Measurements from ENCODE around the gene RBPJ. TPM values are rescaled to one million over a fixed set of nuclear protein-coding genes. Genes with fewer than 3 reads are reported as not detected.
"Not testable (repeated sequence)": the region's sequence is repeated elsewhere in the genome, so short reads cannot be mapped to it uniquely, and the experiment has no call there.

Gene RBPJ
- polyA plus RNA-seq, 1 donor, result 69.8 TPM

DNA sequence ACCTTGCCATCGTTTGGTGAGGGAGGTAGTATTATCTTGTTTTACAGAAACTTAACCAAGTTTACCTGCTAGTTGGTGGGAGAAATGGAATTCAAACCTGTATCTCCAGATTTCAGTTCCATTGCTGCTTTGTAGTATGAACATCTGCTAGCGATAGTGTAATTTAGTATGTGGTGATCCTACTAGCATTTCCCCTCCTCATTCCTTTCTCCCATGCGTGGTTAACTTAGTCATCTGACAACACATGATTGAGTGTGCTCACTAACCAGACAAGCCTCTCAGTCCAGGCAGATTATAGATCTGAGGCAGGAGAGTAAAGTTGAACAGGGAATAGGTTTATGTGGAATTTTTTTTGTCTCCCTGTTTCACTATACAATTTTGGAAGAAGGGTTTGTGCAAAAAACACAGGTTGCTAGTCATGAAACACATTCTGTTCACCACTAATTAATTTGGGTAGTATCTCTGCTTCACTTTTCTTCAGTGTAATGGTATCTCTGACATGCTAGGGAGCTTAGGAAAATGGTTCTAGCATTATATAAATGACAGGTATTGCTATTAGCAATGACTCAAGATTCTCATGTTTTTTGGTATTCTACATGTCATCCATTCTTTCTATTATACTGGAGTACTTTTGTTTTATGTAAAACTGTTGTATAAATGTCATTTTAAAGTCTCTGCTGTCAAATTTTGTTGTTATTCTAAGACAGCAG is 21.7 kb downstream of the RBPJ start:
- no peak for DNase-seq (ENCODE audit: low read depth)

GRCh38 chr4:26343038-26343398 is 22.2 kb downstream of the RBPJ start:
- DNase-seq (ENCODE audit: low read depth), result no peak

DNA sequence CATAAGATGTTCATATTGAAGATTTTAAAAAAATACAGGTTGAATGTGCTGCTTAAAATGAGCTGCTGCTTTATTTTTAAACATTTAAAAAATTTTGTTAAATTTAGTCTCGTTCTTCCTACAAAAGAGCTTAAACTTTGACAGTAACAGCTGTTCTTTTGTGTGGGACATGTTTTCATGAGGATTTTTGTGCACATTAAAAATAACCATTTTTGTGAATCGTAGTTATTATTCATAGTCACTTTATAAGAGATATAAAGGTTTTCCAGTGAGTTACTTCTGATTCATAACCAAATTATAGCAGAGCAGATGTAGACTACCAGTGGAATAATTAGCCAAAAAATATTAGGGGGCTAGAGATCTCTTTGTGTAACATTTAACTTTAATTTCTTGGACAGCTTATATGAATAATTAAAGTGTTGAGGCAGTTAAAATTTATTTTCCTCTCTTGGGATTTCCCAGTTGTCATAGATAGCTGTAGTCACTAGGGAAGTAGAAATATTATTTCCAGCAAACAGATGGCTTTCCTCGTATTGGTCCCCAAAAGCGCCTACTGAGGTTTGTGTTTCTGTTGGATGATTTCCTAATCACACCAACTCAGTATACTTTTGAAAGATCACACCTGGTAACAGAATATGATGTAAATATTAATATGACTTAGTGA is 24.2 kb downstream of the RBPJ start:
- no peak for DNase-seq (ENCODE audit: low read depth)

DNA sequence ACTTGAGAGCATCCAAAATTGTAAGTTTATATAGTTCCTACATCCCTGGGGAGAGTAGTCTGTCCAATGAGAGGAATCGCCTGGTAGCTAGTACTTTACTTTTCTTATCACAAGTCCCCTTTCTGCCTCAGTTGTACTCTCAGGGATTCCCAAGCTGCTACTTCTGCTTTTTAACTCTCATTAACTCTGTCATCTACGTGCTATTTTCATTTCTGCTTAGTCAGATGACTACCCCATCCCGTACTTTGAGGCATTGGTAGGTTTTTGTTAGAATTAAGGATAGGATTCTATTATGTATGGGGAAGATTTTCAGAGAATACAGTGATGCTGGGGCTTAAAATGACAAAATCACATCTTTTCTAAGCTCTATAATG is 24.7 kb downstream of the RBPJ start:
- no peak for DNase-seq (ENCODE audit: low read depth)

DNA sequence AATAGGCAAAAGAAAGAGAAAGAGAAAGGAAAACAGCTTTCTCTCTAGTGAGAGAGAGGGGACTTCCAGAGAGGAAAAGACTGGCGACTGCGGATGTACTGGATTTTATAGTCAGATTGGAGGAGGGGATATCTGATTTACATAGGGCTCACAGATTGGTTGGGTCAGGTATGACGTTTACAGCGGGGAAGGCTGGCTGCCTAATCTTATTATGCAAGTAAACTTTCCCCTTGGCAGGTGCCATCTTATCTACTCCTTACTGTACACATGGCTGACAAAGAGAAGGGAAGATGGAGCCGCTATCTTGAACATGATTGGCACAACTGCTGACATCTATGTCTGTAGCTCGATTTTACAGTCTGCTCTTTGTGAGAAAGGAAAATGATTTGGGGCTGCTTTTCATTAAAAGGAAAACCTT is 25.4 kb downstream of the RBPJ start:
- no peak for DNase-seq (ENCODE audit: low read depth)

DNA sequence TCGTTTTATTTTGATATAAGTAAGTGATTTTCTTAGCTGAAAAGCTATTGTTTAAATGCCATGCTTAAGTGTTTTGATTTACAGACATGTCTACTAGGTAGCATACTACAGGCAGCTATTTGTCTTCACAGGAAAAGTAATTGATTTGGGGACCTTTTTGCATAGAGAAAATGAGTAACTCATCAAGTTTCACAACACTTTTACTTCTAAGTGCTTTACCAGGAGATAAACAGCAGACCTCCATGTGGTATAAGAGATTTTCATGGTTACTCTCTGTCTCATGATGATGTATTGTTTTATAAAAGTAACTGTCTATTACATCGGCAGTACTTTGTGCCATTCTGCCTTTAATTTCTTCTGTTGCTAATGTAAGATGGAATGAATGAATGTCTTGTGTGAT is 28.7 kb downstream of the RBPJ start:
- no peak for DNase-seq (ENCODE audit: low read depth)

- no peak for DNase-seq (ENCODE audit: low read depth)
These were observed 30.9 kb downstream of the RBPJ start for GRCh38 chr4:26351685-26352084.

- DNase-seq (ENCODE audit: low read depth), result no peak
These were observed 33.7 kb downstream of the RBPJ start for GRCh38 chr4:26354491-26354890.

DNA sequence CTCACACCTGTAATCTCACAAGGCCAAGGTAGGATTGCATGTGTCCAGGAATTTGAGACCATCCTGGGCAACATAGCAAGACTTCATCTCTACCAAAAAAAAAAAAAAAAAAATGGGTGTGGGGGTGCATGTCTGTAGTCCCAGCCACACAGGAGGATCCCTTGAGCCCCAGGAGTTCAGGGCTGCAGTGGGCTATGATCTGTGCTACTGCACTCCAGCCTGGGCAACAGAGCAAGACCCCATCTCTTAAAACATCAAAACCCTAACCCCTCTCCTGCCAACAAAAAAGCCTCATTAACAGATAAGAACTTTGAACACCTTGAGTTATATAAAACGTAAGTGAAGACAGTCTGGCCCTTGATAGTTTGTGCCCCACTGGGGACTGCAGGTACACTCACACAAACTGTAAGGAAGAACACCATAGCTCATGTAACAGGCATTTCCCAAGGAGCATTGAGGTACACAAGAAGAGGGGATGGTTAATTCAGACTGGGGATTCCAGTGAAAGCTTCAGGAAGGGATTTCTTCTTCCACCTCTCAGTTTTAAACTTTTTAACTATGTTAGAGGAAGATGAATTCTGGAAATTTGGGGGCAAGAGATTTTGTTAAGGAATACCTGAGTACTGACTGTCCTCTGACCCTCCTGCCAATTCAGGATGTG is 34.7 kb downstream of the RBPJ start:
- DNase-seq (ENCODE audit: low read depth), result no peak

- DNase-seq (ENCODE audit: low read depth), result no peak
These were observed 35.3 kb downstream of the RBPJ start for GRCh38 chr4:26356081-26356501.

DNA sequence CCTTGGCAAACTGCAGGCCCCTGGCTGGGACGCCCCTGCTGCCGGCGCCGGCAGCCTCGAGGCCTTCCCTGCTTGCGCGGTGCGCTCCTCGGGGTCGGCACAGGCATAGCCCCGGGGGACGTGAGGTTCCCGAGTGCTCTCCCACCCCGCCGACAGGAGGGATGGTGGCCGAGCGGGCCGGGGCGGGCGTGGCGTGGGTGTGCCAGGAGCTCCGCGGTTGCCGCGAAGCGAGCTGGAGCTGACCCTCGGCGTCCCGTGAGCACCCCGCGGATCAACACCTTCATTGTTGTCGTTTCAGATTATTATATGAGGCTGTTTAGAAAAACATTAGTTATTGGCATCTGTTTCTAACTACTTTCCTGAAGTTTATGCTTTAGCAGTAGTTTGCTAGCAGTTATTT is 38.7 kb downstream of the RBPJ start:
- not testable (repeated sequence) for DNase-seq (ENCODE audit: low read depth)

- no peak for DNase-seq (ENCODE audit: low read depth)
These were observed 39.5 kb downstream of the RBPJ start for GRCh38 chr4:26360273-26360672.

GRCh38 chr4:26360864-26361263 is 40.0 kb downstream of the RBPJ start:
- DNase-seq (ENCODE audit: low read depth), result no peak

- DNase-seq (ENCODE audit: low read depth), result no peak
These were observed 40.5 kb downstream of the RBPJ start for GRCh38 chr4:26361297-26361696.

DNA sequence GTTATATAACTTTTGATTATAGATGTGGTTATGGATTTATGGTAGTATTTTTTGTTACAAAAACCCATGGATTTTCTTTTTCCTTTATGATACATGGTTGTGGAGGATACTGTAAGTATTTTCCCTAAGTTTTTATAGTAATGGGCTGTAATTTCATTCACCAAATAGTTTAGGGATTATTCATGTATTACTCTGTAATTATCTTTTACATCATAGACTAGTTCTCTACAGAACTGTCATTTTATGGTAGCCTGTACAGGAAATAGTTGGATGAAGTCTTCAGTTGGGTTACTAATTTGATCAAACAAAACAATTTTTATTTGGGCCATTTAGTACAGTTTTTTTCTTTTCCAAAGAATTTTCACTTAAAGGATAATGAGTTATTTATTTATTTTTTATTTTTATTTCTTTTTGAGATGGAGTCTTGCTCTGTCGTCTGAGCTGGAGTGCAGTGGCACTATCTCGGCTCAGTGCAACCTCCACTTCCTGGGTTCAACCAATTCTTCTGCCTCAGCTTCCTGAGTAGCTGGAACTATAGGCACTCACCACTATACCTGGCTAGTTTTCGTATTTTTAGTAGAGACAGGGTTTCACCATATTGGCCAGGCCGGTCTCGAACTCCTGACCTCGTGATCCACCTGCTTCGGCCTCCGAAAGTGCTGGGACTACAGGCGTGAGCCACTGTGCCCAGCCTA is 42.1 kb downstream of the RBPJ start:
- DNase-seq (ENCODE audit: low read depth), result no peak

DNA sequence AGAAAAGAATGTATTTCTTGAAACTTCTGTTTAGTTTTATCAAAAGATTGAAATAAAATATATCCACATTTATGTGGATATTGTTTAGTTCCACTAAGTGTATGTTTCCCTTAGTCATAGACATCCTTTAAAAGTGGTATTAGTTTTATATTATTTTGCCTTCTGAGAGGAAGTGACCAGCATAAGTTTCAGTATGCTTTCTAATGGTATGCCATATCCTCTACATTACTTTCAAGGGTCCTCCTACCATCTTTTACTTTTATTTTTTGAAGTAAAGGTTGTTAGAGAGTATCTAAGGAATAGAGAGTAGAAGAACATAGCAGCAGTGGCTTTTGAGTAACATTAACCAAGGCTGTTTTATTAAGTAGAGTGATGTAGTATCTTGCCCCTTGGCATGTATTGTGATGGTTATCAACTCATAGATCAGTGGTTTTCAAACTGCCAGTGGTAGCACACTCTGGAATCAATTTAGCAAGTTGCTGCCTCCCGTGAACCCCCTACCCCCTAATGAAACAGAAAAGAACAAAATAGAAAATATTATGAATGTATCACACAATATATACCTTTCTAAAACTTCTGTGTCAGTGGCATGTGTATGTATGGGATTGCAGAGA is 44.8 kb downstream of the RBPJ start:
- DNase-seq (ENCODE audit: low read depth), result no peak

- no peak for DNase-seq (ENCODE audit: low read depth)
These were observed 47.0 kb downstream of the RBPJ start for GRCh38 chr4:26367811-26368210.

DNA sequence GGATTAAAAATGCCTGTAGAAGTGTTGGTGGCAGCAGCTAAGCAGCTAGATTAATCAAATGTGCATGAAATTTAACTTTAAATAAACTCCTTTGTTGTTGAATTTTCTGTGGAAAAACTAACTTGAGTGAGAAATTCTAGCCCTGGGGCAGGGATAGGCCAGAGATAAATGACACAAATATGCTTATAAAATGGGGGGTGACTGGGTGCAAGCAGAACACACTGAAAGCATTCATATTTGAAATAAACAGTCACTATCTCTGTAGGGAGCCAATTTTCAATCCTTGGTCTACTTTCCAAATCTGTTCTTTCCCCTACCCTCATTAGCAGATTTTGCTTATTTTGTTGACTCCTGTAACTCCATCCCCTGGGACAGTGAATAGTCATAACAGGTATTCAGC is 47.9 kb downstream of the RBPJ start:
- DNase-seq (ENCODE audit: low read depth), result no peak

- DNase-seq (ENCODE audit: low read depth), result no peak
These were observed 48.3 kb downstream of the RBPJ start for GRCh38 chr4:26369132-26369531.

DNA sequence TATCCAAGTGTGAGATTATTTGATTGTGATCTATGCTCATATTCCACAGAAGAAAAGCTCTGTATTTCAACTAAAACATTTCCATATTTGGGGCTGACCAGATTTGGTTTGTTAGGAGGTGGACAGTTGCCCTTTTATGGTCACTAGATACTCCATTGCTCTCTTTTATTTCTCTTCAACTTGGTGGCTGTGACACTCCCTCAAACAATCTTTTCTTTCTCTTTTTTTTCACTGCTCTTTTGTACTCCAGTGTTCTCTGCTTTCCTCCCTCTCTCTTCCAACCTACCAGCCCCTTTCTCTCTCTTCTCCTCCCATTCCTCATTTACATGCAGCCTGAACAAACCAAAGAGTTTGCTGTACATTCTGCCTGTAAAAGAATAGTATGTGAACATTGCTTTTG is 48.8 kb downstream of the RBPJ start:
- no peak for DNase-seq (ENCODE audit: low read depth)

GRCh38 chr4:26372076-26372475 is 51.3 kb downstream of the RBPJ start:
- DNase-seq (ENCODE audit: low read depth), result no peak

GRCh38 chr4:26372525-26373172 is 51.8 kb downstream of the RBPJ start:
- DNase-seq (ENCODE audit: low read depth), result no peak

Measured in forelimb muscle (tissue), 1 donor.